NCI-H226 (cell line): ENCODE data around the gene C21orf58.

Source experiments
- DNase-seq: peaks from one replicate; pipeline ENCODE4 v3.0.0-alpha.2; 2015

C21orf58 gene

DNA sequence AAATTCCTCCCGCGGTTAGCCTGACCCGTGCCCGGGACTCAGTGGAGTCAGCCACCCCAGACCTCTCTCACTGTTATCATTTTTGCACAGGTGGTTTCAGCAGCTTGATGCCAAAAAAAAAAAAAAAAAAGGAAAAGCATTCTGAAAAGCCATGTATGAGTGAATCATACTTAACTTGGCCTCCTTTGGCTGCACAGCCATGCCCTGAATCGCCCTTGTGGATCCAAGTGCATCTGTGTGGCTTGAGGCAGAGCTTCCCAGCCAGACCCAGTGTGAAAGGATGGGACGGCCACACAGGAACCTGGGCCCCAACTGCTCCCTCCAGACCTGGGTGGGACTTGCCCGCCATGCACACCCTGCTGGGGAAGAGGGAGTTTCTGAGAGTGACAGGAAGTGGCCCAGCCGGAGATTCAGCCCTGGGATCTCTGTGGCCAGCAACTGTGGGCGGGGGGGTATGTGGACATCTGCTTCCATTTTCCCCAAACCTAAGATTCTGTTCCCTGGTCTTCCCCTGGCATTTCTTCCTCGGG, 29.0 kb downstream of the C21orf58 start:
- DNase-seq, result peak; percentile 84

DNA sequence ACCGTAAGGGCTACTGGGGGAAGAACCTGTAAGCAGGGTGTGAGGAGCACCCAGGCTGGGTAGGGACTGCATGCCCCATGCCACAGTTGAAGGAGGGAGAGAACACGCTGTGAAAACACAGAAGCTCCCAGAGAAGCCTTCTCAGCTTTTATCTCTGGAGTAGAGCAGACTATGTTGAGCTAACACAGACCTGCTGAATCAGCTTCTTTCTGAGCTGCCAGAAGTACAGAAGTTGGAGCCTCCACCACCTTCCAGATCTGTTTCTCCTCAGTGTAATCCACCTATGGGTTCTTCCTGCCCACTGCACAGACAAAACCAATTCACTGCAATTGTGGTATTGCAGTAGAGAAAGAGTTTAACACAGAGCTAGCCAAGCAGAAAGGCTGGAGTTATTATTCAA, 32.1 kb downstream of the C21orf58 start:
- no peak for DNase-seq

DNA sequence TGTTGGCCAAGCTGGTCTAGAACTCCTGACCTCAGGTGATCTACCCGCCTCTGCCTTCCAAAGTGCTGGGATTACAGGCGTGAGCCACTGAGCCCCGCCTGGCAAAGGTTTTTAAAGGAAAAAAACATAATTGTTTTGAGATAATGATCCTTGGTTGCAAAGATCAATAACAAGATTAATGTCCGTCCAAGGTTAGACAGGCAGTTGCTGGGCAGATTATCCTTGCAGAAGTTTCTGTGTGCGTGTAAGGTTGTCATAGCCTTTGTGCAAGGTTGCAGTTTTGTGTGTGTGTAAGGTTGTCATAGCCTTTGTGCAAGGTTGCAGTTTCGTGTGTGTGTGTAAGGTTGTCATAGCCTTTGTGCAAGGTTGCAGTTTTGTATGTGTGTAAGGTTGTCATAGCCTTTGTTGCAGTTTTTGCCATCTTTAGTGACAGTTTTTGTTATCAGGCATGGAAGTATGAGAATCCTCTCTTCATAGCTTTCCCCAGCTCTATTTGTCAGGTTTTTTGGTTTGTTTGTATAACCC, 34.0 kb downstream of the C21orf58 start:
- no peak for DNase-seq

GRCh38 chr21:46287541-46287940, 36.1 kb downstream of the C21orf58 start:
- no peak for DNase-seq

DNA sequence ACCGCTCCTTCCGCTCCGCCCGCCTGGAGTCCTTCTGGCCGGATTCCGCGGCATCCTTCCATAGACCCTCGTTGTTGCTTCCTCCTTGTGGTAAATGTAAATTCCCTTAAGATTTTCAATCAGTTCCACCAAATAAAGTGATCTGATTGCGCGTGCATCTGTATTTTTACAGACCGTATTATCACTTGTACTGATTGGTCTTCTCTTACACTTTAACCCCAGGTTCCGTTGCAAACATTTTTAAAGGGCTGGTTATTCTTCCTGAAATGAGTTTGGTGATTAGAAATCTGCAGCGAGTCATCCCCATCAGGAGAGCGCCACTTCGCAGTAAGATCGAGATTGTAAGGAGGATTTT, 37.0 kb downstream of the C21orf58 start:
- DNase-seq, result no peak

DNA sequence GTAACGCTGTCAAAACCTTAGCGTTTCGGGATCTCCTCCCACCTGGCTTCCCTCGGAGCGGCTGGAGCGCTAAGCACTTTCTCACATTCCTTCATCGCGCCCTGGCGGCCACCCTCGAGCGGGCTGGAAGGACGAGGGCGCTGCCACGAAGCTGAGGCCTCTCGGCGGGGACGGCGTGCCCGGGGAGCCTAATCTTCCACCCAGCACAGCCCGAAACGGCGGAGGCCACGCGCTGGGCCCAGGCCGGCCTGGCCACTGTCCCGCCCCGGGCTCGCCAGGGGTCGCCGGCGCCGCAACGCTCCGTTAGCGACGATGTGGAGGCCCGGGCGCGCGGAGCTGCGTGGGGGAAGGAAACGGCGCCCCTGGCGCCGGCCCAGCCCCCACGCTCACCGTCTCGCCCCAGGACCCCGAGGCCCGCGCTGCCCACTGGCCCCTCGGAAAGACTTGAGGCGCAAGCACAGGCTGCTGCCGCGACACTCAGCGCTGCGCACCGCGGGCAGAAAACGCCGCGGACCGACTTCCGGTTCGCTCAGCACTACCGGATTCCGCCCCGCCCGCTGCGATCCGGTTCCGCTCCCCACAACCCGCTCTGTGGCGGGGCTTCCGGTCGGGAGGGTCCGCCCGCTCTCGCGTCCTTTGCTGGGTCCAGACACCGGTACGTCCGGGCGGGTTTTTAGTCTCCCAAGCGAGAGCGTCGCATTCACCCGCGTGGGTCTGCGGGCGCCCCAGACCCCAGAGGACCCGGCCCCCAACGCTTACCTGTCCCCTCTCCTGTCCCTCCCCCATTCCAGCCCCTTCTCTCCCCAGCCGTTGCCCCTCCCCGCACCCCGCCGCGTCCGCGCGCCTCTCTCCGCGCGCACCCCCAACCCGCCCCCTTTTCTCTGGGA, 37.7 kb downstream of the C21orf58 start, which contains the start of gene YBEY:
YBEY (plus strand) TSS at position 582 of the 887 bp plus-strand sequence. CDS start 572 bp downstream, outside the sequence.
- DNase-seq, result peak; percentile 95

DNA sequence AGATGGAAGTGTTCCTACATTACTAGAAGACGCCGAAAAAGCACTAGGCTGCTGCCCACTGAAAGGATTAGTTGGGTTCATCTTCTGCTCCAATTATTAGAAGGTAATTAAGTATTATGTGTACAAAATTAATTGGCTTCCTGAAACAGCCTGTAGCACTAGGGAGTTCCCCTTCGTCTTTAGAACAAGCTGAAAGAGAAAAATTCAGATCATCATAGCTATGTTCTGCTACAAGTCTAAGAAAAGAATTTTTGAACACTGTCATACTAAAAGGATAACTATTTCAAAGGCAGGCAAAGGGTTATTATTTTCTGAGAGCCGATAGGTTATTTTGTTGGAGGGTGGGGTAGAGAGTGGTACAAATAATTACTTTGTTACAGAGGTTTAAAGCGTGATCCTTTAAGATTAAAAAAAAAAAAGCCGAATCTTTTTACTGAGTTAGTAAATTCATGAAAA, 38.4 kb downstream of the C21orf58 start, which contains the start of gene MCM3AP:
MCM3AP (minus strand) TSS at position 406 of the 456 bp plus-strand sequence; CDS start at position 81, 325 bp downstream.
- DNase-seq, result no peak

DNA sequence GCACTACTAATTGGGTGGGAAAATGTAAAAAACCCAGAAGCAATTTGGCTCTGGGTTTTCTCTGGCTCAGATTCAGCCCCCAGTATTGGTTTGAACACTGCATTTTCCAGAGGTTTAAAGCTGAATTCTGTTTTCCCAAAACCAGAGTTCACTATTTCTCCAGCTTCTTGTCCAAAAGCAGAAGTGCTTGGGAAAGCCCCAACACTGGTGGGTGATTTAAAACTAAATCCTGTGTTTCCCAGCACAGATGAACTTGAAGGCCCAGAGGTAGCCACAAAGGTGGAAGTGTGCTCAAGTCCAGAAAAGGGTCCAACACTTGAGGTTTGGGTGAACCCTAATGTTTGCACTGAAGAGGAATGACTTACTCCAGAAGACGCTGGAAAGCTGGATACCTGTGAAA, 38.9 kb downstream of the C21orf58 start:
- DNase-seq, result no peak

DNA sequence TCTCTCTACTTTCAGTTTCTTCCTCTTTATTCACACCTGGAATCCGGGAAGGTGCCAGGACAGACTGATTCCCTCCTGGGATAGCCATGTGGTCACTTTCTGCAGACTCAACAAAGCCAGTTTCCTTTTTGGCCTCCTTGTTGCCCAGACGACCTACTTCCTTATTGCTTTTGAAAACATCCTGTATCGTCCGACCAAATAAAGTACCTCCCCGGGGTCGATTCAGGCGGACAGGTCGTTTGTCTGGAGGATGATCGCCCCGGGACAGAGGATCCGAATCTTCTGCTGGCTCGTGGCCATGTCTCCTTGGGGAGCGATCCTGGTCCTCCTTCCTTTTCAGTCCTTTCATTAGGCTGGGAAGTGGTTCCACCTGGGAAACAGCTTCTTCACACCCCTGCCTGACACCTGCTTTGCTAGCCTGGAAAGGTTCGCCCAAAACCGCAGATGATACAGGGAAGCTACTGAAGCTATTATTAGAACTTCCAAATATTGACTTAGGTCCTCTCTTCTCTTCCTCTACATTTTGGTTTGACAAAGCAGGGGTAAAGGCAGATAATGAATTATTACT, 39.5 kb downstream of the C21orf58 start:
- no peak for DNase-seq

DNA sequence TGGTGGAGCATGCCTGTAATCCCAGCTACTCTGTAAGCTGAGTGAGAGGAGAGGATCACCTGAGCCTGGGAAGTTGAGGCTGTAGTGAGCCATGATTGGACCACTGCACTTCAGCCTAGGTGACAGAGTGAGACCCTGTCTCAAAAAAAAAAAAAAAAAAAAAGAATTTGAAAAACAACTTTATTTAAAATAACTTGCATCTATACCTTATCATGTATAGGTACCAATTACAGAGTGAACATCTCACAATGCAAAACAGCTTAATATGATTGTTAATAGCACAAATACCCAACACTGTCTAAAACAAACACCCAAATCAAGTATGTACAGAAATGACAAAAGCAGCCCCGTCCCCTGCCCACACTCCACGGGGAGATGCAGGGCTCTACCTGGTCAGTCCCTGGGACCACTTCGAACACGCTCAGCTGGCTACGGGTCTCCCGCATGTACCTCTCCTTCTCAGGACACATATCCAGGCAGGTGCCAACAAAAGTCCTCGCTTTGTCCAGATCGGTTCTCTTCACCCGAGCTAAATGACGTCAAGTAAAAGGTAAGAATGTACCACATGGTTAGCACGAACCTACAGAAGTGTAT, 48.8 kb downstream of the C21orf58 start:
- DNase-seq, result no peak

DNA sequence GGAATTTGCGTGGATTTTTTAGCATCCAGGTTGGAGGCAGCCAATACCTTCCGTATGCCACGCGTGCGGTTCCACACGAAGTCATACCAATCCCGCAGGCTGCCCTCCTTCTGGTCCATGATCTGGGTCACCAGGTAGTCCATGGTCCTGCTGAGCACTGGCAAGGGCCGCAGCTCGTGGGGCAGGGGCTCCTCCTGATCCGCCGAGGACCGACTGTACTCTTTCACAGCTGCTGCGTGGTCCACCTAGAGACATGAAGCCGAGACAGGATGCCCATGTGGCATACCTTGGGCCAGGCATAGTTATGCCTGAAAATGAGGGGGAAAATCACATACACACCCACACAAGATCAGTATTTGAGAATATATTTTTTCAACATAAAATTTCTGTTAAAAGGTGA, 50.3 kb downstream of the C21orf58 start:
- DNase-seq, result no peak

- DNase-seq, result no peak
Observed at GRCh38 chr21:46269466-46269865, 54.2 kb downstream of the C21orf58 start.

- DNase-seq, result no peak
Observed at GRCh38 chr21:46268371-46268770, 55.3 kb downstream of the C21orf58 start.

DNA sequence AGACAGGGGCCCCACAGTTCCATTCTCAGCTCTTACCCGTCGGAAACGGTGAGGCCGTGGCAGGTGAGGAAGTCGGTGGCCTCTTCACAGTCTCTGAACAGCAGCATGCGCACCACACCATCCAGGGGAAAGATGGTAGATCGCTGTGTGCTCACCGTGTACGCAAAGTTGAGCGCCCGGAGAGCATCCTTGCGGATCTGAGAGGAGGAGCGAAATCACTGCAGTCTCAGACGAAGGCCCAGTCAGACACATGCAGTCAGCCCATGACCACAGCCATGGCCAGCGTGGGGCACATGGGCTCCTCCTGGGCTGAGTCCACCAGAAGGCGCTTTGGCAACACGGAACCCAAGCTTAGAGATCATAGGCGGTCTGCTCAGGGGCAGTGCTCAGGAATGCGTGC, 56.7 kb downstream of the C21orf58 start:
- no peak for DNase-seq

DNA sequence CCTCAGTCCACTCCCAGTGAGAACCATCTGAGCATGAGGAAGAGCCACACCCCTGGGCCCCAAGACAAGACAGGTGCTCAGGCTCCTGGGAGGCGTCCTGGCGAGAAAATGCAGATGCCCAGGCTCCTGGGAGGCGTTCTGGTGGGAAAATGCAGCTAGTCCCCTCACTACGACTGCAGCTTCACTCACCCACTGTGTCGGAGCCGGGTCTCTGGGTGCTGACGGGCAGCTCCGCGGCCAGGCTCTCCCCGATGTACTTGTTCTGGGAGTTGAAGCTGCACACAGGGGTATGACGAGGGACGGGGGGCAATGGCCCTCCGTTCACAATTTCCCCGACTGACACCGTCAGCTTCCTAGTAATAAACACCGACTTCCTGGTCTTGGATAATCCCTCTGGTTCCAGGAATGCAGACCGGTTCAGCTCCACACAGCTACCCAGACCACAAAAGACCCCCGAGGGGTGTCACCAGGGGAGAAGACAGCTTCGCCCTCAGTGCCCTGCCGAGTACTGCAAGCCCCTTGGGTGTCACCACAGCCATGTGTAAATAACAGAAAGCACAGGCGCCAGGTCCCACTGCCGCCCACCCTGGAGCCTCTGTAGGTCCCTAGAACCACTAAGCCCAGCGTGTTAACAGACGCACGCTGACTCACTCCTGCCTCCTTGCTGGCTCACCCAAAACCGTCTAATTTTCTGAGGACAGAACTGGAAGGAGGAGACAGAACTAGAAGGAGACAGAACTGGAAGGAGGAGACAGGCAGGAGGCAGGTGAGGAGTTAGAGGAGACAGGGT, 57.7 kb downstream of the C21orf58 start:
- no peak for DNase-seq

DNA sequence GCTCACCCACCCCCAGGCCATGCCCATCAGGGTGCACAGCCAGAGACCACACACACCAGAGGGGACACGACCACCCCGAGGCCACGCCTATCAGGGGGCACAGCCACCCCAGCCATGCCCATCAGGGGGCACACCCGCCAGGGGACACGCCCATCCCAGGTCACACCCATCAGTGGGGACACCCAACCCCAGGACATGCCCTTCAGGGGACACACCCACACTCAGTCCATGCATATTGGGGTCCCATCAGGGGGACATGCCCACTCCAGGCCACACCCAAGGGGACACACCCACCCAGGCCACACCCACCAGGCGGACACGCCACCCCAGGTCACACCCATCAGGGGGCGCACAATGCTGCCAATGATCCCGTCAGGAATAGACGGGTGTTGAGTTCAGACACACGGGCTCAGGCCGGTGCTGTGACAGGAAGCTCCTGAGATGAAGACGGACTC, 59.0 kb downstream of the C21orf58 start:
- DNase-seq, result no peak

DNA sequence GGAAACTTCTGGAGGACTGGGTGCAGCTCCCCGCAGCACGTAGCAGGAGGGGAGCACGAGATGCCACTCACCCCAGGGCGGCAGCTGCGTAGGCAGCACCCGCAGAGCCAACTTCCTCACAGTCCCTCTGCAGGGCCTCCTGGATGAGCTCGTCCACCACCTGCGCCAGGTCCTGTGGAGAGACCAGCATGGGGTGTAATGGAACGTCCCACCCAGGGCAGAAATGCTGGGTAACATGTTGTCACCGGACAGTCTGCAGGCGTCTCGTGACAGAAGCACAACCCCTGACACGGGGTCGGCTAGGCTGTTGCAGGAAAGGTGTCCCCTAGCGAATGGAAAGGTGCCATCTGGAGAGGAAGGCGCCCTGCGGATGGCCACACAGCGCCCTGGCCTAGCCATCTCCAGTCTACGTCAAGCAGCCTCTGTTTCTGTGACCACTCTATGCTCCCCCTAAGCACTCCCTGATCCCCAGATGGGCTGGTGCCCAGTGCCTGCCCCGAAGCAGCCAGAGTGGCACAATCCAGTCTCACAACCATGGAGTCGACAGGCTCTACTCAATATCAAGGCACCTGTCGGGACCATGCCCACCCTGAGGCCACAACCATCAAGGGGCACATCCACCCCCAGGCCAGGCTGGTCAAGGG, 59.5 kb downstream of the C21orf58 start:
- DNase-seq, result no peak

DNA sequence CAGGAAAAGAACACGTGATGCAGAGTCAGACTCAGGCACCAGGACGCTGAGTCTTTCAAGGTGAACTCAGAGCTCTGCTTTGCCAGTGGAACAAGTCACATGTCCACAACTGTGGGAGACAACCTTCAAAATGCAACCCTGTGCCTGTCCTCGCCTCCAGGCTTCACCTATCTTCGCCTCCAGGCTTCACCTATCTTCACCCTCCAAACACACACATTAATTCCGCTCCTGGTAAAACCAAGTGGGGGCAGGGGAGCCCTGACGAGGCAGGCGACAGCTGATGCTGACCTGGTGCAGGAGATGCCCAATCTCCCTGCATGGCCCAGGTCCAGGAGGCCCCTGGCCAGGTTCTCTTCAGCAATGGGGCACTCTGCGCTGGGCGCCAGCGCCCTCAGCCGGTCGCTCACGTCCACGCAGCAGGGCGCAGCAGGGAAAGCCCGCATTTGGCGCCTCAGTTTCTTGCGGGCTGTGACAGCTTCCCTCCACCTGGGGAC, 67.1 kb downstream of the C21orf58 start:
- no peak for DNase-seq

DNA sequence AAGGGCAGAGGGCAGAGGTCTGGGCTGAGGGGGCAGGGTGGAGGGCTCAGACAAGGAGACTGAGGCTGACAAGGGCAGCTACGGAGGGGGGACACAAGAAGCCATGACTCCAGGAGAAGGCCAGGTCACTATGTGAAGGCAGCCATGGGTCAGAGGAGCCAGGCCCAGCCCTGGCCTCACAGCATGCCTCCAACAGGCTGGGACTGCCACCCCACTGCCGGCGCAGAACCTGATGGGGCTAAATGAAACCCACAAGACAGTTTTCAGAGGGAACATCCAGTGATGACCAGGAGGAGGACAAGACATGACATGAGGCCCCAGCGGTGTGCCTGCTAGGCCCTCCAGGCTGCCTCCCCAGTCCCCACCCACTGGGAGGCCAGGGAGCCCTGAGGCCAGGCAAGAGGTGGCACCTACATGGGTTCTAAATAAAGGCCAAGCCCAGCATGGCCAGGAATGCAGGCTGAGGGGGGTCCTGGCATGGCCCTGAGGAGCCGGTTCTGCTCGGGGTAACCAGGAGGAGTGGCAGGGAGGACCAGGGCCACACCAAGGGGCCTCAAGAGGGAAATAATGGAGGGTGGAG, 67.8 kb downstream of the C21orf58 start:
- DNase-seq, result no peak

GRCh38 chr21:46255166-46255565, 68.5 kb downstream of the C21orf58 start:
- no peak for DNase-seq
